Measurements from ENCODE around the gene RASA4. TPM values are rescaled to one million over a fixed set of nuclear protein-coding genes. Genes with fewer than 3 reads are reported as not detected.
"Not testable (repeated sequence)": the region's sequence is repeated elsewhere in the genome, so short reads cannot be mapped to it uniquely, and the experiment has no call there.

The RASA4 gene
- total RNA-seq, 1 experiment from 2014 or later, result 7.2 TPM

DNA sequence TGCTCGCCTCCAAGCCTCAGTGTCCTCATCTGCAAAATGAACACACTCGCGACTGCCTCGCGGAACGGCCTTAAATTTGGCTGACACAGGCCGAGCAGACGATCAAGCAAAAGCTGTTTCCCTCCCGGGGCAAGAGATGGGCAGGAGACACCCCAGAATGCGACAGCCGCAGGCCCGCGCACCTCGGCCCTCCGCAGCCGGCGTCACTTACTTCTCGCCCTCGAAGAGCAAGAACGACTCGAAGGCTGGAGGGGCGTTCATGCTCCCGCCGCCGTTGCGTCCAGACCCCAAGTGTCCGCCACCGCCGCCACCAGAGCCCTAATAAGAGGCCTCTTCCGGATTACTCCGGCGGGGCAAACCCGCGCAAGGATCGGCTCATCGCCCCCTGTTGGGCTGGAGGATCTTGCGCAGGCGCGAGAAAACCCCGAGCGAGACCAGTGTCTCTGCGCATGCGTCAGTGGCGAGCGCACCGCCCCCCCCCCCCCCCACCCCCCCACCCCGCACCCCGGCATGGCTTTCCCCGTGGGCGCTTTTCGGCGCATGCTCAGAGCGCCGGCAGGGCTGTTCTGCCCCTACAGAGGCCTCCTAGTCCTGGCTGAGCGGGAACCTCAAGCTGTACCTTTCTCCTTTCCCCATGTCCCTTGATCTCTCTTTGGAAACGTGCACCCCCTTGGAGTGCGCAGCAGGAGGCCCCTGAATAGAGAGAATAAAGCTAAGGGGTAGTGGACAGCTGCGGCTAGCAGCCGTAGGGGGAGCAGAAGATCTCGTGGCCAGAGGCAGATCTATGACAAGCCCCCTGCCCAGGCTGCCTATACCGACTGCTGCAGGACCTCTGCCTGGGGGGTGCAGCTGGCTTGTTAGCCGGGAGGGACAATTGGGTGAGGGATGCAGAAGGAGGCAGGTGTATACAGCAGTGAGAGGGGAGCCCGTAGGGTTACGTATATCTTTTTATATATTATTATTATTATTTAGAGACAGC, 44.0 kb downstream of the RASA4 start, which contains the start of gene POLR2J3:
TSS of gene POLR2J3 (minus strand) at position 323 of the 979 bp plus-strand sequence. CDS start at position 261, 62 bp downstream.
- H3K27ac Mint-ChIP-seq (ENCODE audit: unreplicated experiment); H3K9me3 Mint-ChIP-seq (ENCODE audit: unreplicated experiment); H3K4me1 ChIP-seq; H3K27me3 Mint-ChIP-seq (ENCODE audit: insufficient read depth, unreplicated experiment); H3K9me3 ChIP-seq; H3K36me3 Mint-ChIP-seq (ENCODE audit: insufficient read depth, unreplicated experiment); H3K27me3 ChIP-seq (replicated peaks; ENCODE audit: control insufficient read depth, insufficient read depth, low read length); H3K36me3 ChIP-seq (ENCODE audit: control insufficient read depth, insufficient read depth, low read length); intact Hi-C loops (cut with micrococcal nuclease; ENCODE audit: unreplicated experiment); H3K4me1 Mint-ChIP-seq (ENCODE audit: low read depth, unreplicated experiment); BruUV-seq (replicated peaks): not testable (repeated sequence)
- peak; percentile 97 to 100 for DNase-seq
- ChIA-PET CTCF (interaction anchor here (0.6 to 0.9 kb wide), 3 partner anchors 176 to 529 kb away, joined by 3 to 5 read pairs (median 4); no protein-coding TSS in a partner anchor), POLR2A (interaction anchor here (0.6 kb wide), 1 partner anchor 503 kb away, joined by 4 read pairs; the partner anchor contains the start of gene ARMC10)
- H3K4me3 Mint-ChIP-seq (ENCODE audit: unreplicated experiment), result peak within 1 kb of the TSS; percentile 67
- peak within 1 kb of the TSS; percentile 51 for H3K4me3 ChIP-seq (ENCODE audit: low read depth, low read length)
- TF ChIP-seq, protein P1, sequence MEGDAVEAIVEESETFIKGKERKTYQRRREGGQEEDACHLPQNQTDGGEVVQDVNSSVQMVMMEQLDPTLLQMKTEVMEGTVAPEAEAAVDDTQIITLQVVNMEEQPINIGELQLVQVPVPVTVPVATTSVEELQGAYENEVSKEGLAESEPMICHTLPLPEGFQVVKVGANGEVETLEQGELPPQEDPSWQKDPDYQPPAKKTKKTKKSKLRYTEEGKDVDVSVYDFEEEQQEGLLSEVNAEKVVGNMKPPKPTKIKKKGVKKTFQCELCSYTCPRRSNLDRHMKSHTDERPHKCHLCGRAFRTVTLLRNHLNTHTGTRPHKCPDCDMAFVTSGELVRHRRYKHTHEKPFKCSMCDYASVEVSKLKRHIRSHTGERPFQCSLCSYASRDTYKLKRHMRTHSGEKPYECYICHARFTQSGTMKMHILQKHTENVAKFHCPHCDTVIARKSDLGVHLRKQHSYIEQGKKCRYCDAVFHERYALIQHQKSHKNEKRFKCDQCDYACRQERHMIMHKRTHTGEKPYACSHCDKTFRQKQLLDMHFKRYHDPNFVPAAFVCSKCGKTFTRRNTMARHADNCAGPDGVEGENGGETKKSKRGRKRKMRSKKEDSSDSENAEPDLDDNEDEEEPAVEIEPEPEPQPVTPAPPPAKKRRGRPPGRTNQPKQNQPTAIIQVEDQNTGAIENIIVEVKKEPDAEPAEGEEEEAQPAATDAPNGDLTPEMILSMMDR (IDR thresholded peaks at IDR 0.05; ENCODE audit: insufficient read depth in 1 of 2, low read depth in 1 of 2, low read length in 1 of 2, severe bottlenecking in 1 of 2, unreplicated experiment in 1 of 2), result peak; percentile 61 to 81

DNA sequence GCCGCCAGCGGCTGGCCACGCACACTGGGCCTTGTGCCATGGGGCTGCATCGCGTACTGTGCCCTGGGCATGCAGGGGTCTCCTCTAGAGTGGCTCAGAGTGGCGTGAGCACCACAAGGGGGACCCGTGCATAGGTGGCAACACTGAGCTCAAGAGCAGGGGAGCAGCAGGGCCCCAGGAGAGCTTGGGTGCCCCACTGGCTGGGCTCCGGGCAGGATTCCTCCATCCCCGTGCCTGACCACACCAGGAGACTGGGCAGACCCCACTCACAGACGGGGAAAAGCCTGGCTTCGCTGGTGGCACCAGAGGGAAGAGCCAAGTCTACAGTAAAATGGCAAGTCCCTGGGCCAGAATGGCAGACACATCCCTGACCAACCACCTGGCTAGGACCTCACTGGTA, 47.9 kb downstream of the RASA4 start:
- CTCF ChIA-PET; H3K9me3 ChIP-seq; H3K36me3 Mint-ChIP-seq (ENCODE audit: insufficient read depth, unreplicated experiment); H3K4me3 ChIP-seq (ENCODE audit: low read depth, low read length); POLR2A ChIA-PET; H3K36me3 ChIP-seq (ENCODE audit: control insufficient read depth, insufficient read depth, low read length); H3K4me3 Mint-ChIP-seq (ENCODE audit: unreplicated experiment); H3K27me3 Mint-ChIP-seq (ENCODE audit: insufficient read depth, unreplicated experiment); H3K4me1 Mint-ChIP-seq (ENCODE audit: low read depth, unreplicated experiment); H3K9me3 Mint-ChIP-seq (ENCODE audit: unreplicated experiment); BruUV-seq (replicated peaks); H3K4me1 ChIP-seq; H3K27ac Mint-ChIP-seq (ENCODE audit: unreplicated experiment); intact Hi-C loops (cut with micrococcal nuclease; ENCODE audit: unreplicated experiment); DNase-seq; H3K27me3 ChIP-seq (replicated peaks; ENCODE audit: control insufficient read depth, insufficient read depth, low read length): not testable (repeated sequence)

DNA sequence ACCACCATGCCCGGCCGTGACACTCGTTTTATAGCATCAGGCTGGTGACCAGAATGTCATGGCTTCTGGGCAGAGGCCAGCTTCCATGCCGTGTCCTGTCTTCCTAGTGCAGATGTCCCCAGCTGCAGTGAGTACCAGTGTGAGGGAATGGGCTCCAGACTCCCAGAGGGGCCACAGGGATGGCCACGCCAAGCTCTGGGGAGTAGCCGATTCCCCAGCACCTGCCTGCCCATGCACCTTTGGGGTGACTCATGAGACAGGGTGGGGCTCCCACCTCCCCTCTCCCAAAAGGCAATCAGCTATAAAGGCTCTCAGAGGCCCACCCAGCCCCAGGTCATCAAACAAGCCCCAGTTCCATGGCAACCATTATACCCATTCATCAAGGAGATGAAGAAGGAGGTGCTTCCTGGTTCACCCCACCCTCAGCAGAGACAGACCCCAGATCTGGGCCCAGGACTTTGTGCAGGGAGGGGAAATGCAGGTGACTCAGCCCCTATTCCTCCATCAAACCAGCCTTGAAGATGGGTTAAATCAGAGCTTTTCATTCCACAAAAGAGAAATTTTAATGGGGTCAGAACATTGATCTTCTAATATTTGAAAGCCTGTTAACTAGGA, 65.6 kb downstream of the RASA4 start, which contains the start of gene SPDYE2:
TSS of gene SPDYE2 (plus strand) at position 419 of the 615 bp plus-strand sequence. CDS start 2,030 bp downstream, outside the sequence.
- H3K4me1 Mint-ChIP-seq (ENCODE audit: low read depth, unreplicated experiment); intact Hi-C loops (cut with micrococcal nuclease; ENCODE audit: unreplicated experiment); BruUV-seq (replicated peaks); DNase-seq; H3K9me3 ChIP-seq; H3K36me3 Mint-ChIP-seq (ENCODE audit: insufficient read depth, unreplicated experiment); H3K4me3 Mint-ChIP-seq (ENCODE audit: unreplicated experiment); CTCF ChIA-PET; H3K27me3 ChIP-seq (replicated peaks; ENCODE audit: control insufficient read depth, insufficient read depth, low read length); H3K4me1 ChIP-seq; H3K9me3 Mint-ChIP-seq (ENCODE audit: unreplicated experiment); H3K36me3 ChIP-seq (ENCODE audit: control insufficient read depth, insufficient read depth, low read length); H3K27ac Mint-ChIP-seq (ENCODE audit: unreplicated experiment); H3K4me3 ChIP-seq (ENCODE audit: low read depth, low read length); H3K27me3 Mint-ChIP-seq (ENCODE audit: insufficient read depth, unreplicated experiment); POLR2A ChIA-PET: not testable (repeated sequence)

DNA sequence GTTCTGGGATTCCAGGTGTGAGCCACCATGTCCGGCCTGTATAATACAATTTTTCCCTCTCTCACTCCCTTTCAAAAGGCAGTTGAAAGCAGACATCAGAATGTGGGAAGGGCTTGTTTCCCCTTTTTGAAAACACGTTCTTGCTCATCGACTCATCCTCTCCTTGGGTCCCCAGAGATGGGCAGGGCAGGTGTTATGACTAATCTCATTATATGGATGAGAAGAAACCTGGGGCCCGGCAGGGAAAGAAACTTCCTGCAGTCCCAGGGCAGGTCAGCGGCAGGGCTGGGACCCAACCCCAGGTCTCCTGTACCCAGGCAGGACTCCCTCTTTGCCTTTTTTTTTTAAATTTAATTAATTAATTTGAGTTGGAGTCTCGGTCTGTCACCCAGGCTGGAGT, 70.2 kb downstream of the RASA4 start:
- H3K4me3 ChIP-seq (ENCODE audit: low read depth, low read length); H3K9me3 Mint-ChIP-seq (ENCODE audit: unreplicated experiment); H3K27ac Mint-ChIP-seq (ENCODE audit: unreplicated experiment); intact Hi-C loops (cut with micrococcal nuclease; ENCODE audit: unreplicated experiment); H3K4me1 ChIP-seq; H3K9me3 ChIP-seq; H3K4me3 Mint-ChIP-seq (ENCODE audit: unreplicated experiment); H3K36me3 Mint-ChIP-seq (ENCODE audit: insufficient read depth, unreplicated experiment); CTCF ChIA-PET; H3K27me3 ChIP-seq (replicated peaks; ENCODE audit: control insufficient read depth, insufficient read depth, low read length); POLR2A ChIA-PET; H3K27me3 Mint-ChIP-seq (ENCODE audit: insufficient read depth, unreplicated experiment); BruUV-seq (replicated peaks); H3K4me1 Mint-ChIP-seq (ENCODE audit: low read depth, unreplicated experiment); H3K36me3 ChIP-seq (ENCODE audit: control insufficient read depth, insufficient read depth, low read length): not testable (repeated sequence)
- peak in 1 of 2 experiments; percentile 0 for DNase-seq

DNA sequence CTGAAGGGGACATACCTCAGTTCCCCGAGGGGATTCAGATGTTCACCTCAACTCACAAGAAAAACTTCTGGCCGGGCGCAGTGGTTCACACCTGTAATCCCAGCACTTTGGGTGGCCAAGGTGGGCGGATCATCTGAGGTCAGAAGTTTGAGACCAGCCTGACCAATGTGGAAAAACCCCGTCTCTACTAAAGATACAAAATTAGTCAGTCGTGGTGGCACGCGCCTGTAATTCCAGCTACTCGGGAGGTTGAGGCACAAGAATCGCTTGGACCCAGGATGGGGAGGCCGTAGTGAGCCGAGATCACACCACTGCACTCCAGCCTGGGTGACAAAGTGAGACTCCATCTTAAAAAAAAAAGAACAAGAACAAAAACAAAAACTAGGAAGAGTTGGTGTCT, 71.3 kb downstream of the RASA4 start:
- intact Hi-C loops (cut with micrococcal nuclease; ENCODE audit: unreplicated experiment); BruUV-seq (replicated peaks): not testable (repeated sequence)

DNA sequence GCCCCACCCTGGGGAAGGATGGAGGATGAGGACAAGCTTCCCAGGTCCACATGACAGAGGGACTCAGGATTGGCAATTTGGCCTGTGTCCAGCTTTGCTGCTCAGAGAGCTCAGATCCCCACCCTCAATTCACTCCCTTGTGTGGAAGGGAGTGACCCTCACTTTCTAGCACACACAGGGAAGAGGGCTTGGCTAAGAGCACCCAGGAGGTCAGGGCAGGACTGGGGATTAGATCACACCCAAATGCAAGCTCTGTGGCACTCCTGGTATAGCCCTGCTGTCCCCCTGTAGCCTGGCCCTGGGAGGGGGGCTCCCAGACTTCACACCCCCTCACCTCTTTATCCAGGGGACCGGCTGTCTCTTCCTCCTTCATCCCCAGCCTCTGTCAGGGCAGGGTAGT, 72.2 kb downstream of the RASA4 start:
- H3K4me1 ChIP-seq; H3K27me3 ChIP-seq (replicated peaks; ENCODE audit: control insufficient read depth, insufficient read depth, low read length); POLR2A ChIA-PET; CTCF ChIA-PET; H3K4me3 ChIP-seq (ENCODE audit: low read depth, low read length); H3K27me3 Mint-ChIP-seq (ENCODE audit: insufficient read depth, unreplicated experiment); H3K9me3 ChIP-seq; H3K27ac Mint-ChIP-seq (ENCODE audit: unreplicated experiment); H3K36me3 ChIP-seq (ENCODE audit: control insufficient read depth, insufficient read depth, low read length); DNase-seq; H3K4me1 Mint-ChIP-seq (ENCODE audit: low read depth, unreplicated experiment); intact Hi-C loops (cut with micrococcal nuclease; ENCODE audit: unreplicated experiment); H3K4me3 Mint-ChIP-seq (ENCODE audit: unreplicated experiment); H3K36me3 Mint-ChIP-seq (ENCODE audit: insufficient read depth, unreplicated experiment); H3K9me3 Mint-ChIP-seq (ENCODE audit: unreplicated experiment); BruUV-seq (replicated peaks): not testable (repeated sequence)

More for the DNA sequence above, 71.3 kb downstream of the RASA4 start:
- H3K4me3 Mint-ChIP-seq (ENCODE audit: unreplicated experiment); H3K4me1 ChIP-seq; H3K27me3 Mint-ChIP-seq (ENCODE audit: insufficient read depth, unreplicated experiment); POLR2A ChIA-PET; H3K9me3 Mint-ChIP-seq (ENCODE audit: unreplicated experiment); DNase-seq; H3K27ac Mint-ChIP-seq (ENCODE audit: unreplicated experiment); H3K36me3 Mint-ChIP-seq (ENCODE audit: insufficient read depth, unreplicated experiment); H3K9me3 ChIP-seq; H3K4me1 Mint-ChIP-seq (ENCODE audit: low read depth, unreplicated experiment); H3K4me3 ChIP-seq (ENCODE audit: low read depth, low read length); H3K36me3 ChIP-seq (ENCODE audit: control insufficient read depth, insufficient read depth, low read length); H3K27me3 ChIP-seq (replicated peaks; ENCODE audit: control insufficient read depth, insufficient read depth, low read length); CTCF ChIA-PET: not testable (repeated sequence)
